Mesothelial cell of epicardium (in vitro differentiated cells): ENCODE results near the gene EPG5. TPM values are rescaled to one million over a fixed set of nuclear protein-coding genes. Genes with fewer than 3 reads are reported as not detected.

ENCODE experiments used
- DNase-seq, 2 experiments: peaks; one replicate each; pipeline ENCODE4 v3.0.0; 2021; ENCODE audit warnings: low spot score in 2 of 2; ENCODE audit not compliant: unreplicated experiment in 2 of 2
- H3K27ac Mint-ChIP-seq: 2 replicates; pipeline ENCODE4 v1.8.0; 2021; ENCODE audit warnings: mixed read lengths
- H3K27me3 Mint-ChIP-seq: 2 replicates; pipeline ENCODE4 v1.8.0; 2021; ENCODE audit warnings: low read depth, mixed read lengths
- H3K36me3 Mint-ChIP-seq: 2 replicates; pipeline ENCODE4 v1.8.0; 2021; ENCODE audit warnings: mixed read lengths
- H3K4me1 Mint-ChIP-seq: 2 replicates; pipeline ENCODE4 v1.8.0; 2021; ENCODE audit warnings: mixed read lengths
- H3K4me3 Mint-ChIP-seq: 2 replicates; pipeline ENCODE4 v1.8.0; 2021; ENCODE audit warnings: mild to moderate bottlenecking, moderate library complexity, mixed read lengths
- H3K9me3 Mint-ChIP-seq: 2 replicates; pipeline ENCODE4 v1.8.0; 2021; ENCODE audit warnings: mixed read lengths
- CTCF ChIP-seq: fragments of 200-600 bp; sonication (generic); IDR thresholded peaks from one replicate; pipeline ENCODE4 v1.5.0; 2021; ENCODE audit warnings: antibody characterized with exemption; ENCODE audit not compliant: unreplicated experiment
- total RNA-seq: library from RNA; stranded (reverse); gene quantifications from 3 replicates; pipeline ENCODE4 v1.2.1, GENCODE V29; 2021

Gene EPG5
- total RNA-seq, 1 donor from 2014 or later: 39.3 TPM

GRCh38 chr18:45926691-45927090 lies 40.4 kb downstream of the EPG5 start:
- Mint-ChIP-seq H3K4me1 (no peaks in the 10 kb centered on the region), H3K27ac (no peak overlapping the region), H3K27me3 (no peaks in the 10 kb centered on the region), H3K36me3 (peaks cover 27% of the 10 kb centered on the region), H3K9me3 (no peaks in the 10 kb centered on the region), H3K4me3 (no peak overlapping the region)
- no peak for DNase-seq
- TF ChIP-seq CTCF: no peak

GRCh38 chr18:45926085-45926484 lies 41.0 kb downstream of the EPG5 start:
- no peaks in the 10 kb centered on the region for H3K4me1 Mint-ChIP-seq
- no peak for DNase-seq
- H3K27me3 Mint-ChIP-seq: no peaks in the 10 kb centered on the region

GRCh38 chr18:45923138-45923537 lies 44.0 kb downstream of the EPG5 start:
- DNase-seq: no peak
- H3K36me3 Mint-ChIP-seq: peaks cover 29% of the 10 kb centered on the region
- no peak overlapping the region for H3K4me3 Mint-ChIP-seq
- H3K9me3 Mint-ChIP-seq: no peaks in the 10 kb centered on the region
- no peaks in the 10 kb centered on the region for H3K27me3 Mint-ChIP-seq
- no peaks in the 10 kb centered on the region for H3K4me1 Mint-ChIP-seq
- H3K27ac Mint-ChIP-seq: no peak overlapping the region
- TF ChIP-seq CTCF: no peak

More at GRCh38 chr18:45926085-45926484, 41.0 kb downstream of the EPG5 start:
- peaks cover 28% of the 10 kb centered on the region for H3K36me3 Mint-ChIP-seq
- H3K9me3 Mint-ChIP-seq: no peaks in the 10 kb centered on the region
- no peak for TF ChIP-seq CTCF
- no peak overlapping the region for H3K4me3 Mint-ChIP-seq
- H3K27ac Mint-ChIP-seq: no peak overlapping the region

- no peak overlapping the region for H3K4me3 Mint-ChIP-seq
- TF ChIP-seq CTCF: no peak
- peaks cover 28% of the 10 kb centered on the region for H3K36me3 Mint-ChIP-seq
- no peaks in the 10 kb centered on the region for H3K27me3 Mint-ChIP-seq
- no peak for DNase-seq
- no peak overlapping the region for H3K27ac Mint-ChIP-seq
- no peaks in the 10 kb centered on the region for H3K4me1 Mint-ChIP-seq
- H3K9me3 Mint-ChIP-seq: no peaks in the 10 kb centered on the region
Measured at GRCh38 chr18:45920367-45920766, 46.8 kb downstream of the EPG5 start.

- H3K4me3 Mint-ChIP-seq: no peak overlapping the region
- H3K27me3 Mint-ChIP-seq: no peaks in the 10 kb centered on the region
- no peak overlapping the region for H3K27ac Mint-ChIP-seq
- H3K9me3 Mint-ChIP-seq: no peaks in the 10 kb centered on the region
- peaks cover 45% of the 10 kb centered on the region for H3K36me3 Mint-ChIP-seq
- no peak for DNase-seq
- no peaks in the 10 kb centered on the region for H3K4me1 Mint-ChIP-seq
- no peak for TF ChIP-seq CTCF
Measured at GRCh38 chr18:45916302-45916701, 50.8 kb downstream of the EPG5 start.

GRCh38 chr18:45913276-45913675 lies 53.9 kb downstream of the EPG5 start:
- H3K27me3 Mint-ChIP-seq: no peaks in the 10 kb centered on the region
- DNase-seq: no peak
- no peak overlapping the region for H3K27ac Mint-ChIP-seq
- no peaks in the 10 kb centered on the region for H3K9me3 Mint-ChIP-seq
- peaks cover 45% of the 10 kb centered on the region for H3K36me3 Mint-ChIP-seq
- no peak overlapping the region for H3K4me3 Mint-ChIP-seq
- no peaks in the 10 kb centered on the region for H3K4me1 Mint-ChIP-seq
- no peak for TF ChIP-seq CTCF
